ENCODE results near the gene TTYH3. TPM values are rescaled to one million over a fixed set of nuclear protein-coding genes. Genes with fewer than 3 reads are reported as not detected.

TTYH3 gene
- polyA plus RNA-seq, 1 experiment = 55.7 TPM

DNA sequence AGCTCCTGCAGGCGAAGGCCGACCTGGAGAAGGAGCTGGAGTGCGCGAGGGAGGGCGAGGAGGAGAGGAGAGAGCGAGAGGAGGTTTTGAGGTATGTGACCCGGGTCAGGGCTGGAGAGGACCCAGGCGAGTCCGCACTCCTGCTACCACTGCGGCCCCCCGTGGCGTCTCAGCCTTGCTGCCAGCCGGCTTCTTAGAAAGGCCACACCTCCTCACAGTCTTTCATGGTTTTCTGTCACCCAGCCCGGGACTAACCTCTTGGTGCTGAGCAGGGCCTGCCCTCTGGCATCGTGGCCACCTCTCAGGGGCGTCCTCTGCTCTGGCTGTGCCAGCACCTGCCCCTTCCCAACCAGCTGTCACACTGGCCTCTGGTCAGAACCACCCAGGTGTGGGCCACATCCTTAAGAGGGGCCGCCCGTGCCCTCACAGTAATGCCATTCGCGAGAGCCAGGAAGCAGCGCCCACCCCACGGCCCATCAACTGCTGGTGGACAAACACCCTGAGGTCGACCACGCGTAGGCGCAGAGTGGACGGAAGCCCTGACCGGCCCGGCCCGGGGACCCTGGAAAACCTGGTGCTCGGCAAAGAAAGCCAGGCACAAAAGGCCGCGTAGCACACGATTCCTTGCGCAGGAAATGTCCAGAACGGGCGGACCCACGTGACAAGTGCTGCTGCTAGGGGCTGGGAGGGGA lies 38.6 kb upstream of the TTYH3 start:
- Histone ChIP-seq H3K27me3 (ENCODE audit: control insufficient read depth, insufficient read depth, low read length) (no peaks in the 10 kb centered on the region), H3K36me3 (ENCODE audit: control insufficient read depth, insufficient read depth, low read length) (peaks cover 21% of the 10 kb centered on the region), H3K4me3 (ENCODE audit: low read depth, low read length) (no peak overlapping the region)
- TF ChIP-seq, protein P1, sequence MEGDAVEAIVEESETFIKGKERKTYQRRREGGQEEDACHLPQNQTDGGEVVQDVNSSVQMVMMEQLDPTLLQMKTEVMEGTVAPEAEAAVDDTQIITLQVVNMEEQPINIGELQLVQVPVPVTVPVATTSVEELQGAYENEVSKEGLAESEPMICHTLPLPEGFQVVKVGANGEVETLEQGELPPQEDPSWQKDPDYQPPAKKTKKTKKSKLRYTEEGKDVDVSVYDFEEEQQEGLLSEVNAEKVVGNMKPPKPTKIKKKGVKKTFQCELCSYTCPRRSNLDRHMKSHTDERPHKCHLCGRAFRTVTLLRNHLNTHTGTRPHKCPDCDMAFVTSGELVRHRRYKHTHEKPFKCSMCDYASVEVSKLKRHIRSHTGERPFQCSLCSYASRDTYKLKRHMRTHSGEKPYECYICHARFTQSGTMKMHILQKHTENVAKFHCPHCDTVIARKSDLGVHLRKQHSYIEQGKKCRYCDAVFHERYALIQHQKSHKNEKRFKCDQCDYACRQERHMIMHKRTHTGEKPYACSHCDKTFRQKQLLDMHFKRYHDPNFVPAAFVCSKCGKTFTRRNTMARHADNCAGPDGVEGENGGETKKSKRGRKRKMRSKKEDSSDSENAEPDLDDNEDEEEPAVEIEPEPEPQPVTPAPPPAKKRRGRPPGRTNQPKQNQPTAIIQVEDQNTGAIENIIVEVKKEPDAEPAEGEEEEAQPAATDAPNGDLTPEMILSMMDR (IDR thresholded peaks at IDR 0.05; ENCODE audit: insufficient read depth, low read depth, low read length) = no peak
- DNase-seq (ENCODE audit: low read depth) = no peak
- ChIA-PET POLR2A (no interaction called here), CTCF (no interaction called here)

- no peak for DNase-seq (ENCODE audit: low read depth)
- H3K27me3 ChIP-seq (ENCODE audit: control insufficient read depth, insufficient read depth, low read length) = no peaks in the 10 kb centered on the region
- TF ChIP-seq, protein P1 (IDR thresholded peaks at IDR 0.05; ENCODE audit: insufficient read depth, low read depth, low read length) = no peak
- H3K36me3 ChIP-seq (ENCODE audit: control insufficient read depth, insufficient read depth, low read length) = peaks cover 23% of the 10 kb centered on the region
- CTCF ChIA-PET = interaction anchor here (2.3 kb wide), 1 partner anchor 27 kb away, joined by 8 read pairs; no protein-coding TSS in a partner anchor
- H3K4me3 ChIP-seq (ENCODE audit: low read depth, low read length) = no peak overlapping the region
- POLR2A ChIA-PET = no interaction called here
These were observed 37.2 kb upstream of the TTYH3 start for GRCh38 chr7:2594599-2594998.

DNA sequence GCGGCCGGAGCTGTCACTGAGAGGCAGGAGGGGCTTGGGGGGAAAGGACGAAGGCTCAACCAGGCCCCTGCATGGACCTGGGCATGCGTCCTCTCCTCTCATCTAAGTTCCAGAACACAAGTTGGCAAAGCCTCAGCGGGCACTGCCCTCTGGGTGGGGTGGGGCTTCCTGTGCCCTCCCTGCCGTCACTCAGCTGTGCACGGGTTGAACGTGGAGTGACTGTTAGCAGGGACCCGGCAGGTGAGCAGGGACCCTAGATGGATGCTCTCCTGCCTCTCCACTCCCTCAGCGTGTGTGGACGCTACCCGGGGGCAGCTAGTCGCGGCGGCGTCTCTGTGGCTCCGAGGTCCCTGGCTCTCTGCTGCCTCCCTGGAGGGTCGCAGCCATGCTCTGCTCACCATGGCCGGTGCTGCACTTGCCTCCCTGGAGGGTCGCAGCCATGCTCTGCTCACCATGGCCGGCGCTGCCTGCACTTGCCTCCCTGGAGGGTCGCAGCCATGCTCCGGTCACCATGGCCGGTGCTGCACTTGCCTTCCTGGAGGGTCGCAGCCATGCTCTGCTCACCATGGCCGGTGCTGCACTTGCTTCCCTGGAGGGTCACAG lies 36.4 kb upstream of the TTYH3 start:
- Histone ChIP-seq H3K27me3 (ENCODE audit: control insufficient read depth, insufficient read depth, low read length) (no peaks in the 10 kb centered on the region), H3K36me3 (ENCODE audit: control insufficient read depth, insufficient read depth, low read length) (peaks cover 23% of the 10 kb centered on the region), H3K4me3 (ENCODE audit: low read depth, low read length) (no peak overlapping the region)
- CTCF ChIA-PET = interaction anchor here (0.9 to 2.3 kb wide), 3 partner anchors 13 to 76 kb away, joined by 3 to 8 read pairs (median 3); no protein-coding TSS in a partner anchor
- TF ChIP-seq, protein P1 (IDR thresholded peaks at IDR 0.05; ENCODE audit: insufficient read depth, low read depth, low read length) = no peak
- no peak for DNase-seq (ENCODE audit: low read depth)
- POLR2A ChIA-PET = no interaction called here

- ChIA-PET POLR2A (no interaction called here), CTCF (interaction anchor here (0.7 to 2.3 kb wide), 4 partner anchors 9 to 40 kb away, joined by 3 to 8 read pairs (median 4); no protein-coding TSS in a partner anchor)
- no peaks in the 10 kb centered on the region for H3K27me3 ChIP-seq (ENCODE audit: control insufficient read depth, insufficient read depth, low read length)
- peaks cover 24% of the 10 kb centered on the region for H3K36me3 ChIP-seq (ENCODE audit: control insufficient read depth, insufficient read depth, low read length)
- no peak overlapping the region for H3K4me3 ChIP-seq (ENCODE audit: low read depth, low read length)
- no peak for DNase-seq (ENCODE audit: low read depth)
- TF ChIP-seq, protein P1 (IDR thresholded peaks at IDR 0.05; ENCODE audit: insufficient read depth, low read depth, low read length) = no peak
These were observed 35.1 kb upstream of the TTYH3 start for GRCh38 chr7:2596464-2597272.

GRCh38 chr7:2597273-2597640 lies 34.5 kb upstream of the TTYH3 start:
- Histone ChIP-seq H3K27me3 (ENCODE audit: control insufficient read depth, insufficient read depth, low read length) (no peaks in the 10 kb centered on the region), H3K36me3 (ENCODE audit: control insufficient read depth, insufficient read depth, low read length) (peaks cover 23% of the 10 kb centered on the region), H3K4me3 (ENCODE audit: low read depth, low read length) (no peak overlapping the region)
- TF ChIP-seq, protein P1 (IDR thresholded peaks at IDR 0.05; ENCODE audit: insufficient read depth, low read depth, low read length) = no peak
- ChIA-PET CTCF (no interaction called here), POLR2A (no interaction called here)
- DNase-seq (ENCODE audit: low read depth) = no peak
